ENCODE data around the gene ALOX12B.
"Not testable (repeated sequence)": the region's sequence is repeated elsewhere in the genome, so short reads cannot be mapped to it uniquely, and the experiment has no call there.

The ALOX12B gene

DNA sequence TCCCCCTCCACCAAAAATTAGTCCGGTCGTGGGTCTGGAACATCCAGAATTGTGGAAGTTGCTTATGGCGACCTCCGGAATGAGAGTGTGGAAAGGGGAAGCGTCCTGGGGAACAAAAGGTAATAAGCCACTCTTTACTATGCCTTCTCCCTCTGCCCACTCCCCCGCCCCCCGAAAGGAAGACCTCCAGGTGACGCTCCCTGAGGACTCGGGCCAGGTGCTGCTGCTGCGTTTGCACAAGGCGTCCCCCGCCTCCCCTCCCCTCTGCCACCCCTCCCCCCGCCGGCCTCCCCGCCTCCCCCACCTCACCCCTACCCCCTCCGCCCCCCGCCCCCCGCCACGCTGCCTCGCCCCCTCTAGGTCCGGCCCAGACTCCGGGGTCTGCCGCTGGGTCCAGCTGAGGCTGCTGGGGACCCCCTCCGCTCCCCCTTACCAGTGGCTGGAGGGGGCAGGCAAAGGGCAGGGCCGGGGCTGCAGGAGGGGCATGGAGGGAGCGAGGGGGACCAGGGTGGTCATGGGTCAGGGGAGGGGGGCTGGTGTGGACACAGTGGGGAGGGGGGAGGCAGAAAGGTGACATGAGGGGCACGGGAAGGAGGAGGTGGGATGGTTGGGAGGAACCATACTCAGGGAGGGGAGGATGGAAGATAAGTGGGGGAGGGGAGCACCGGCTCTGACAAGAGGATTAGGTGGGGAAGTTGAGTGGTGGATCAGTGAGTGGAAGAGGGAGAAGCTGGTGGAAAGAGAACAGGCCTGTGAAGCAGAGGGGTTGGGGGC, 23.6 kb downstream of the ALOX12B start:
- no peak for DNase-seq

DNA sequence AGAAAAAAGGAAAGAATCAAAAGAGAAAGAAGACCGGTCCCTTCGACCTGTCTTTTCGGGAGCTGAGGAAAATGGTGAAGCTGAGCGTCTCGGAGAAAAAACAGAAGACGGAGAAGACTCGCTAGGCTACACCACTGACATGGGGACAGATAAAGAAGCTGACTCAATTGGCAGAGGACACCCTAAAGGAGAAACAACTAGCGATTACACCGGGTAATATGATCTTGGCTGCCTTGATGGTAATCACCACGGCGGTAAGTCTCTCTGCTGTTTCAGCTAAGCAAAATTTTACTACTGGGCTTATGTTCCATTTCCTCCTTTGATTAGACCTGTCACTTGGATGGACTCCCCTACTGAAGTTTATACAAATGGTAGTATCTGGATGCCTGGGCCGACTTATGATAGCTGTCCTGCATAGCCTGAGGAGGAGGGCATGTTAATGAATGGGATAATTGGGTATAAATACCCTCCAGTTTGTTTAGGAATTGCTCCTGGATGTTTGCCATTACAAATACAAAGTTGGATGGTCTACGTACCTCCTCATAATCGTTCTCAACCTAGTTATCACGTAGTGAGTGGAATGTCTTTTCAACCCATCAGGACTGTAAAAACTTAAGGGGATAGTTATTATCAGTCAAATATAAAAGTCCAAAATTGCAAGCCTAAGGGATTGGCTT, 24.6 kb downstream of the ALOX12B start:
- no peak for DNase-seq

DNA sequence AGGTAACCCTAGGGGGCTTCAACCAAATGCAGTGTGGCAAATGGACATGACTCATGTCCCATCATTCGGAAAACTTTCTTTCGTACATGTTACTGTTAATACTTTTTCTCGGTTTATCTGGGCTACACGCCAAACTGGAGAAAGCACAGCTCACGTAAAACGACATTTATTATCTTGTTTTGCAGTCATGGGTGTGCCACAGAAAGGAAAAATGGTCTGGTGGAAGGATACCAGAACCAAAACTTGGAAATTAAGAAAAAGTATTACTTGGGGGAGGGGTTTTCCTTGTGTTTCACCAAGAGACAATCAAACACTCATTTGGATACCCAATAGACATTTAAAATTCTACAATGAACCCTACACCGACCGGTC, 25.1 kb downstream of the ALOX12B start:
- no peak for DNase-seq

DNA sequence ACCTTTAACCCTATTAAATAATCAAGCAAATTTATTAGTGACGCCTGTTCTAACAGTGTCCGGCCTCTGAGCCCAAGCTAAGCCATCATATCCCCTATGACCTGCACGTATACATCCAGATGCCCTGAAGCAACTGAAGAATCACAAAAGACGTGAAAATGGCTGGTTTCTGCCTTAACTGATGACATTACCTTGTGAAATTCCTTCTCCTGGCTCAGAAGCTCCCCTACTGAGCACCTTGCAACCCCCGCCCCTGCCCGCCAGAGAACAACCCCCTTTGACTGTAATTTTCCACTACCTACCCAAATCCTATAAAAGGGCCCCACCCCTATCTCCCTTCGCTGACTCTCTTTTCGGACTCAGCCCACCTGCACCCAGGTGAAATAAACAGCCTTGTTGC, 25.7 kb downstream of the ALOX12B start:
- not testable (repeated sequence) for DNase-seq

DNA sequence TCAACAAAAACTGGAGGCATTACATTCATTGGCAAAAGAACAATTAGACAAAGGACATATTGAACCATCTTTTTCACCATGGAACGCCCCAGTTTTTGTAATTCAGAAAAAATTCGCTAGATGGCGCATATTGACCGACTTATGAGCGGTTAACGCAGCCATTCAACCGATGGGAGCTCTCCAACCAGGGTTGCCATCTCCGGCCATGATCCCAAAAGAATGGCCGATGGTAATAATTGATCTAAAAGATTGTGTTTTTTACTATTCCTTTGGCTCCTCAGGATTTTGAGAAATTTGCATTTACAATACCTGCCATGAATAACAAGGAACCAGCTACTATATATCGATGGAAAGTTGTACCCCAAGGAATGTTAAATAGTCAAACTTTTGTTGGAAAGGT, 27.2 kb downstream of the ALOX12B start:
- peak; percentile 56 for DNase-seq

DNA sequence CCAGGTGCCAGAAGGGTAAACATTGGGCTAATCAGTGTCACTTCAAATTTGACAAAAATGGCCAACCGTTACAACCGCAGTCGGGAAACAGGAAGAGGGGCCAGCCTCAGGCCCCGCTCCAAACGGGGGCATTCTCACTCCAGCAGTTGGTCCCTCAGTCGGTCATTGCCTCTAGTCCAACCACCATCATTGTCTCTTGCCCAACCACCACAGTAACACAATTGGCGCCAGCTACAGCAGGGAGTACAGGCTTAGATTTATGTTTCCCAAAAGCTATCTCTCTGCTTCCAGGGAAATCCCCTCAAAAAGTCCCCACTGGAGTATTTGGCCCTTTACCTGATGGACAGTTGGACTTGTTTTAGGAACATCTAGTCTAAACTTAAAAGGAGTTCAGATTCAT, 28.4 kb downstream of the ALOX12B start:
- no peak for DNase-seq

DNA sequence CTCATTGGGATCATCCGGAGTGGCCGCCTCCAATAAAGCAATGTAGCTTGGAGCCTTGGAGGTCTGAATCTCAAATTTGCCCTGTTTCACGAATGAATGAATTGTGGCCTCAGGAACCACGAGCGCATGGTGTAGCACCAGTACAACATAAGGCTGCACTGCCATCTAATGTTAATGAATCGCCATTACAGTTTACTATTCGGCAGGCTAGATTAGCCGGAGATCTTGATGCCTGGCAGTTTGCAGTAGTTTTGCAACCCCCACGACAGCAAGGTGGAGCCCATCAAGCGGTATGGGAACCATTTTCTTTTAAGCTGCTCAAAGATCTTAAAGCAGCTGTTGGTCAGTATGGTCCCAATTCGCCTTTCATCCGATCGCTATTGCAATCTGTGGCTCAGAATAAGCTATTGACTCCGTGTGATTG, 29.8 kb downstream of the ALOX12B start:
- DNase-seq: peak; percentile 49

DNA sequence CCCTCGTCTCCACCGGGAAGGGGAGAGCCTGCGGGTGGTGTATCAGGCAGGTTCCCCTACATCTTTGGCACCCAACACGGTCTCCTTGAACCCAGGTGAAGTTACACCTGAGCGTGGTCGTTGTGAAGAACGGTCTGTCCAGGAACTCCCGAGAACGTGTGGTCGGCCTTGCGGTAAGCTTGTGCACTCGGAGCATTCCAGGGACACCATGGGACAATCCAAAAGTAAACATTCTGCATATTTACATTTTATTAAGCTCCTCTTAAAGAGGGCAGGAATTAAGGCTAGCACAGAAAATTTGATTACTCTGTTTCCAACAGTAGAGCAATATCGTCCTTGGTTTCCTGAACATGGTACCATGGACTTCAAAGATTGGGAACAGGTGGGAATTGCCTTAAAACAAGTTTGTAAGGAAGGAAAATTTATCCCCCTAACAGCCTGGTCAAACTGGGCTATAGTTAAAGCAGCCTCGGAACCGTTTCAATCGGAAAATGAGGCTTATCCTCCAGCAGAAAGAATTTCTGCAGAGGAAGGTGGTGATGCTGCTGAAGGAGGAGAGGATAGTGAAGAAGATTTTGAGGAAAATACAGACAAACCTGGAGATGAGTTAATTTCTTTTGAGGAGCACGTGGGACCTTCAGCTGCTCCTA, 30.4 kb downstream of the ALOX12B start:
- DNase-seq: no peak

DNA sequence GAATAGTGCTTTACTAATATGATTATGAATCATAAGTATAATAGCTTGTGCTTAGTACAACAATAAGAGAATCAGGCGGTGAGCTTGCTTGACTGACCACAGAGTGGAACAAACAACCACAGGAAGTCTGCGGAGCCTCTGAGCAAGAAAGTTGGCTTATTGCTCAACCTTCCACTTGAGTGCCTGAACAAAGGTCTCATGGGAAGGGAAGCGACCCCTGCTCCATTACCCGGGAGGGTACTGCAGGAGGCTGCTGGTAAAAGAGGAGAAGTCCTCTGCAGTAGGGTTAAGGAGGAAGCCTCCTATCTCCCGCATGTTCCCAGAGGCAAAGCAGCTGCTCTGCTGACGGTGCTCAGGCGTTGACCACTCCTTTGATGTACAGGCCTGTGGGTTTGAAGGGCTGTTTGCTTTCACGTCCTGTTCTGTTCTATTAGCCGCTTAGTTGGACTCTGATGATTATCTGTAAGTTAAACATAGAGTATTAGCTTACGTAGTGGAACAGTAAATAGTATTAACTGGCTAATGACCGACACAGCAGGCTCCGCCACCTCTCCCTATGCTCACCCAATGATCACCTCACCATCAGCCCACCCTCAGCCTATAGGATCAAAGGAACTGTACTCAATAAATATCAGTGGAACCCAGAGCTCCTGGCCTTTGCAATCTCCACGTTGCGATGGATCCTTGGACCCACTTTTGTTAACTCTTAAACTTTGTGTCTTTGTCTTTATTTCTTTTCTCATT, 31.1 kb downstream of the ALOX12B start:
- DNase-seq: no peak

DNA sequence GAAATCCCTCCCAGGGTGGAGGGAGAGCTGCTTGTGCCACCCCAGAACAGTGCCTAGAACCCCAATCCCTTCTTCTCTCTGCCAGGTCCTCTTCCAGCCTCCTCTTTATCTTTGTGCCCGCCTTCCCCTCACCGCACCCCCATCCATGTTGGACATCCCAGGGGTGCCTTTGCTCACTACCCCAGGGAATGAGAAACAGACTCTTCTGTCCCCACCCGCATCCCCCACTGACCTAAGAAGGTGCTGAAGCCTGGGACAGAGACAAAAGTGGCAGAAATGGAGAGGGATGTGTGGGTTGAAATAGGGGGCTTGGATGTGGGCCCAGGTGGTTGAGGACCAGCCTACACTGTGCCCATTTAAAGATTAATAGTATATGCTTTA, 31.7 kb downstream of the ALOX12B start:
- DNase-seq: no peak

DNA sequence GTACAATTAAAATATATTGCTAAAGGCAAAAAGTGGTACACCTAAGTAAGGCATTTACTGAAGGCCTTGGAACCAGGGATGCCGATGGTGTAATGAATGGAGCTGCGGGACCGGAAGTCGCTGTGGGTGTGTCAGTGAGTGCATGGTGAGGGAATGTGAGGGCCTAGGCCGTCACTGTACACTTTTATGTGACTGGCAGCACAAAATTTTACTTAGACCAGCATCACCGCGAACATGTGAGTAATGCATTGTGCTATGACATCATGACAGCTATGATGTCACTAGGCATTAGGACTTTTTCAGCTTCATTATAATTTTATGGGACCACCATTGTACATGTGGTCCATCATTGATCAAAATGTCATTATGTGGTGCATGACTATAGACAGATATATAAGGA, 33.9 kb downstream of the ALOX12B start:
- no peak for DNase-seq

DNA sequence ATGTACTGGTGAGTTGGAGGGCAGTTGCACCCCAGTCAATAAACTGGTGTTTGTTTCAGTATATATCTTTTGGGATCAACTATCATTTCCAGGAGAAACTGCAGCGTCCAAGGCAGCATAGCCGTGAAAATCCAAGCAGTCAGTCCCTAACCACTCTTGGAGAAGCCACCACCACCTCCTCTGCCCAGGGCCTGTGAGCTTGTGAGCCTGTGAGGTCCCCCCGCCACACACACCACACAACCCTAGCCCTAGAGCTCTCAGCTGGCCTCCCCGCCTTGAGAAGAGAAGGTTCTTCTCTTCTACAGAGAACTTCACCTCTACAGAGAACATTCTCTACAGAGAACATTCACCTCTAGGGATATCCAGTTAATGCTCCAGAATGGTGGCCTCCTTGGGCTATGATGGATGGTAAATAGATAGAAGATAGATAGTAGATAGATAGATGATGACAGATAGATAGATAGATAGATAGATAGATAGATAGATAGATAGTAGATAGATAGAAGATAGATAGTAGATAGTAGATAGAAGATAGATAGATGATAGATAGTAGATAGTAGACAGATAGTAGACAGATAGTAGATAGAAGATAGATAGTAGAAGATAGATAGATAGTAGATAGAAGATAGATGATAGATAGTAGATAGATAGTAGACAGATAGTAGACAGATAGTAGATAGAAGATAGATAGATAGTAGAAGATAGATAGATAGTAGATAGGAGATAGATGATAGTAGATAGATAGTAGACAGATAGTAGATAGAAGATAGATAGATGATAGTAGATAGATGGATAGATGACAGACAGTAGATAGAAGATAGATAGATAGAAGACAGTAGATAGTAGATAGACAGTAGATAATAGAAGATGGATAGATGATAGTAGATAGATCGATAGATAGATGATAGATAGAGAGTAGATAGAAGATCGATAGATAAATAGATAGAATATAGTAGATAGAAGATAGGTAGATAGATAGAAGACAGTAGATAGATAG, 35.0 kb downstream of the ALOX12B start:
- no peak for DNase-seq

DNA sequence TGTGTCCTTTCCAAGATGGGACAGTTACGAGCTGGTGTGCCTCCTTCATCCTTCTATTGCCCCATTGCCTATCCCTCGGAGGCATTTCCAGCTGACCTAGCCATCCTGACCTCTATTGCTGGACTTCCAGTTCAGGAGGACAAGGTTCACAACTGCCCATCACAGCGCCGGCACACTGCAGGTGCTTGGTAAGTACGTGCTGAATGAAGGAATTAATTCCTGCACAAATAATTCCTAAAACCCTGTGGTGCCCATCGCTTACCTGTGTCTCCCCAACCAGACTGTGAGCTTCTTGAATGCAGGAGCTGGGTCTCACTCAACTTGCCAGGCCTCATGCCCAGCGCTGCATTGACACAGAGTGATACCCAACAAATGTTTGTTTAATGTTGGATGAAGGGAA, 35.7 kb downstream of the ALOX12B start:
- no peak for DNase-seq

DNA sequence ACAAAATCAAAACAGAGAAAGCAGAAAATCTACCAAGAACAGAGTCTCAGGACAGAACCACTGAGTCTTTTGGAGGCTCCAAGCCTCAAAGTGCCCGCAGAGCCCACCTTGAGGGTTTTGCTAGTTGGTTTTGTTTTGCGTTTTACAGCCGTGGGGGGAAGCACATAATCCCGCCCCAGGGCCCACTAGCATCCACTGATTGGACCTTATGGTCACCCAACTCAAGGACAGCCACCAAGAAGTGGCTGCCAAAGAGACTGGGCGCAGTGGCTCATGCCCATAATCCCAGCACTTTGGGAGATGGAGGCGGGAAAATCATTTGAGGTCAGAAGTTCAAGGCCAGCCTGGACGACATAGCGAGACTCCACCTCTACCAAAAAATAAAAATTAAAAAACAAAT, 38.8 kb downstream of the ALOX12B start:
- DNase-seq: no peak

DNA sequence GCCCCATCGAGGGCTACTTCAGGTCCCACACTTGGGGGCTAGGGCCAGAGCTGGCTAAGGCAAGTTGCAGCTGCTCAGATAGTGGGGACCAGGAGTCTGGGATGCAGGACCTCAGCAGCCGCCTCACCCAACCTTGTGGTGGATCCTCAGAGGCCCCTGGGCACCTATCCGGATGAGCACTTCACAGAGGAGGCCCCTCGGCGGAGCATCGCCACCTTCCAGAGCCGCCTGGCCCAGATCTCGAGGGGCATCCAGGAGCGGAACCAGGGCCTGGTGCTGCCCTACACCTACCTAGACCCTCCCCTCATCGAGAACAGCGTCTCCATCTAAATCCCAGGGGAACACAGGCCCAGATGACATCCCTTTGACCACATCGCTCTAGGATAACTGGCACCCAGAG, 39.3 kb downstream of the ALOX12B start:
- no peak for DNase-seq

DNA sequence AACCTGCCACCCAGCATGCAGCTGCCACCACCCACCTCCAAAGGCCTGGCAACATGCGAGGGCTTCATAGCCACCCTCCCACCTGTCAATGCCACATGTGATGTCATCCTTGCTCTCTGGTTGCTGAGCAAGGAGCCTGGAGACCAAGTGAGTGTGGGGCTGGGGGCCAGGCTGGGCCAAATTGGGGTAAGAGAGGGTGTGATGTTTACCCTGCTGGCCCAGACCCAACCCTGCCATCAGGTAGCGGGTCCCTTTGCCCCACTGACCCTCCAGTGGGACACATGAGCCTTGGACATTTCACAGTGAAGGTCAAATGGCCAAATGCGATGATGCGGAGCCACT, 39.8 kb downstream of the ALOX12B start:
- no peak for DNase-seq

DNA sequence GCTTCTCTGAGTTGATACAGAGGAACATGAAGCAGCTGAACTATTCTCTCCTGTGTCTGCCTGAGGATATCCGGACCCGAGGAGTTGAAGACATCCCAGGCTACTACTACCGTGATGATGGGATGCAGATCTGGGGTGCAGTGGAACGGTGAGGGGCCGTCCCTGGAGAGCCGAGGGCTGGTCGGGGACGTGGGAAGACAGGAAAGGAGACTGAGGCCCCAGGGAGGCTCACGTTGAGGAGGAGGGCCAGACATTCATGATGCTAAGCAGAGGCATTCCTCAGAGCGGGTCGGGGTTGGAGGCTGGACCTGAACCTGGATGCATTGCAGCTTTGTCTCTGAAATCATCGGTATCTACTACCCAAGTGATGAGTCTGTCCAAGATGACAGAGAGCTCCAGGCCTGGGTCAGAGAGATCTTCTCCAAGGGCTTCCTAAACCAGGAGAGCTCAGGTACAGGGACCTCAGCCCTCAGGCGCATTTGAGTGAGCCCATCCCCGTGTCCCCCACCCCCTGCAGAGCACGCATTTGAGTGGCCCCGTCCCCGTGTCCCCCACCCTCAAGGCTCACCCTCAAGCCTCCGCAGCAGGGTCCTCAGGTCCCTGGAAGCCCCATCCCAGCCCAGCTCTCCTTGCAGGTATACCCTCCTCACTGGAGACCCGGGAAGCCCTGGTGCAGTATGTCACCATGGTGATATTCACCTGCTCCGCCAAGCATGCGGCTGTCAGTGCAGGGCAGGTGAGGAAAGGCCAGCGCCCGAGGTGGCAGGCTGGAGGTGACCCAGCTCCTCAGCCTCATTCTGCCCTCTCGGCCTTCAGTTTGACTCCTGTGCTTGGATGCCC, 40.4 kb downstream of the ALOX12B start:
- DNase-seq: no peak

DNA sequence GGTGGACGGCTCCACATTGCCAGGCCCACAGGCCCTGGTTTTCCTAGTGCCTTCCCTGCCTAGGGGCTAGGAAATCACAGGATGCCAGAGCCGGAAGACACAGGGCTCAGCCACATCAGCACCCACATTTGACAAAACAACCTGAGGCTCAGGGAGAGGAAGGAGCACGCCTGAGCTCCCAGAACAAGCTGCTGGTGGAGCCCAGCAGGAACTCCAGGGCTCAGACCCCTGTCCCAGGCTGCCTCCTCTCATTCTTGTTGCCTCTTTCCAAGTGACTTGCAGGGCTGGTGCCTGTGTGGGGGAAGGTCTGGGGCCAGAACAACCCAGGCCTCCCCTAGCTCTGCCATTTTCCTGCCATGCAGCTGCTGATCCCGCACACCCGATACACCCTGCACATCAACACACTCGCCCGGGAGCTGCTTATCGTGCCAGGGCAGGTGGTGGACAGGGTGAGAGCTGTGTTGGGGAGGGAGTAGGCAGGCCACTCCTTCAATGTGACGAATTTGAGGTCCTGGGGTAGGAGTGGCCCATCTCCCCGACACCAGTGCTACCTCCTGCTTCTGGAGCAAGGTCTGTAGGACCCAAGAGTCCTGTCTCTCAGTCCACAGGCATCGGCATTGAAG, 41.1 kb downstream of the ALOX12B start:
- DNase-seq: no peak

DNA sequence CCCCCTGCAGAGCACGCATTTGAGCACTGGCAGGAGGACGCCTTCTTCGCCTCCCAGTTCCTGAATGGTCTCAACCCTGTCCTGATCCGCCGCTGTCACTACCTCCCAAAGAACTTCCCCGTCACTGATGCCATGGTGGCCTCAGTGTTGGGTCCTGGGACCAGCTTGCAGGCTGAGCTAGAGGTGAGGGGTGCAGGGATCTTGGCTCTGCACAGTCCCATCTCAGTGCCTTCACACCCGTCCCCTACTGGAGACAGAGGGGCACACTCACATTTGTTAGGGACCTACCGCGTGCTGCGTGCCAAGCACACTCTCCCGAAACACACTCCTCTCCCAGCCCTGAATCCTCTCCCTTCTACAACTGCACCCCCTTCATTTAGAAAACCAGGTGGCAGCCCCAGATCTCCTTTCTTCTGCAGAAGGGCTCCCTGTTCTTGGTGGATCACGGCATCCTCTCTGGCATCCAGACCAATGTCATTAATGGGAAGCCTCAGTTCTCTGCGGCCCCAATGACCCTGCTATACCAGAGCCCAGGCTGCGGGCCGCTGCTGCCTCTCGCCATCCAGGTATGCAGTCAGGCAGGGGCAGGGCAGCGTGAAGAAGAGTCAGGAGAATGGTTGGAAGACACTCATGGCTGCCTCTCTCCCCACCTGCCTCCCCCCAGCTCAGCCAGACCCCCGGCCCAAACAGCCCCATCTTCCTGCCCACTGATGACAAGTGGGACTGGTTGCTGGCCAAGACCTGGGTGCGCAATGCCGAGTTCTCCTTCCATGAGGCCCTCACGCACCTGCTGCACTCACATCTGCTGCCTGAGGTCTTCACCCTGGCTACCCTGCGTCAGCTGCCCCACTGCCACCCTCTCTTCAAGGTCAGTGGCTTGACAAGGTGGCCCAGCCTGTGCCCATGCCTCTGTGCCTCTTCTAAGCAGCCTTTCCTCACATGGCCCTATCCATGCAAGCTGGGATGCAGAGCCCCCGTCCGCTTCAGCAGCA, 42.4 kb downstream of the ALOX12B start:
- DNase-seq: no peak

DNA sequence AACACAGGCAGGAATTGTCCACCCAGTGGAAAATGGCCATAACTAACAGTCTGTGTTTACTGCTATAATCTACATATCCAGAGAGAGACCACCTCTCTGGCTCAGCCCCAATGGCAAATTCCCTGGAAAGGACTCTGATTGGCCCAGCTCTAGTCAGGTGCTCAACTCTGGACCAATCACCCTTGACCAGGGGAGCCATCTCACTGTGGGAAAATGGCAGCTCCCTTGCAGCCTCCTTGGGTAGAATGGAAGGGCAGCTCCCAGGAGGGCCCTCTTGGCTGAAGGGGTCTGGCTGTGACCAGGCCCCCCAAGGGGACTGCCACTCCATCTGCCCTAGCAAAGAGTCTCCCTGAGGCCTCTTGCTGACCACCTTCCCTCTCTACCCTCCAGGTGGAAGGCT, 45.5 kb downstream of the ALOX12B start:
- no peak for DNase-seq

Data from NCI-H1092 treated with DMSO at 0.1 percent for 48 hours (cell line).